ENCODE data around the gene NHP2.
"Not testable (repeated sequence)": the region's sequence is repeated elsewhere in the genome, so short reads cannot be mapped to it uniquely, and the experiment has no call there.

NHP2 gene

GRCh38 chr5:178153530-178154340 lies at the start of gene NHP2:
Gene NHP2 (minus strand): TSS chr5:178153885. CDS start chr5:178153817, 68 bp downstream.
- DNase-seq (ENCODE audit: low spot score), result peak; percentile 99

DNA sequence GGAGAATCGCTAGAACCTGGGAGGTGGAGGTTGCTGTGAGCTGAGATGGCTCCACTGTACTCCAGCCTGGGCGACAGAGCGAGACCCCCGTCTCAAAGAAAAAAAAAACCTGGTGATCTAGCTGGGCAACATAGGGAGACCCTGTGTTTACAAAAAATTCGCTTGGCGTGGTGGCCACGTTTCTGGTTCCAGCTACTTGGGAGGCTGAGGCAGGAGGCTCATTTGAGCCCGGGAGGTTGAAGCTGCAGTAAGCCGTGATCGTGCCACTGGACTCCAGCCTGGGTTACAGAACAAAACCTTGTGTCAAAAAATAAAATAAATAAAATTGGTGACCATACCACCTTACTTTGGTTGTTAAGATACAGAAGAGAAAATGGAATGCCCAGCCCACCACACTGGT lies 48.9 kb upstream of the NHP2 start:
- no peak for DNase-seq (ENCODE audit: low spot score)

DNA sequence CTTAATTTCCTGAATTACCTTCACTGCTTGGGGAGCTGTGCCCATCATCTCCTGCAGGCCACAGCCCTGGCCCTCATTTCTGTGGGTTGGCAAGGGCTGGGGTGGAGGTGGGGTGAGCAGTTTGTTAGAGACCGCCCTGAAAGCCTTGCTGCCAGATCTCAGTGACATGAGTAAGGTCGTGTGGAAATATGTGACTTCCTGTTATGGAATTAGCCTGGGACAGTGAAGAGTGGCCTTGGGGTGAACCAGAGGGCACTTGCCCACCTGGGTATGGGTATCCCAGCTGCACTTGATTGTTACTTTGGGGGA lies 48.2 kb upstream of the NHP2 start:
- no peak for DNase-seq (ENCODE audit: low spot score)

DNA sequence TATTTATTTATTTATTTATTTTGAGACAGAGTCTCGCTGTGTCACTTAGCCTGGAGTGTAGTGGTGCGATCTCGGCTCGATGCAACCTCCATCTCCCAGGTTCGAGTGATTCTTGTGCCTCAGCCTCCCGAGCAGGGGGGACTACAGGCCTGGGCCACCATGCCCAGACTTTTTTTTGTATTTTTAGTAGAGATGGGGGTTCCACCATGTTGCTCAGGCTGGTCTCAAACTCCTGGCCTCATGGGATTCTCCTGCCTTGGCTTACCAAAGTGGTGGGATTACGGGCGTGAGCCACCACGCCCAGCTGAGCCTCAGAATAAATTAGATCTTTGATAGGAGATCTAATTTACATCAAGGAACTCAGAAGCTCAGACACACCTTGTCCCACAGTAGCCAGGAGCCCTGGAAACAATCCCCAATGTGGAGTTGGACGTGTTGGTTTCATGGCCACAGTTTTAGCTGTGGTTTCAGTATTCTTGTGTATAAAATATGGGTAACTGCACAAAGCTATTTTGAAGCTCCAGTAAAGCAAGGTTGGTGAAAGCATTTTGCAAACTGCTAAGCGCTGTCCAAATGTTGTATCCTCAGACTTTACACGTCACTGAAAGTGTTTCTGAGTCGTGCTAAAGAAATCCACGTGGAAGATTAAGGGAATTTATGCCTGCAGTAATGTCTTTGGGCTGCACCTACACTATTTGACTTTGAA lies 47.7 kb upstream of the NHP2 start:
- DNase-seq (ENCODE audit: low spot score), result no peak

DNA sequence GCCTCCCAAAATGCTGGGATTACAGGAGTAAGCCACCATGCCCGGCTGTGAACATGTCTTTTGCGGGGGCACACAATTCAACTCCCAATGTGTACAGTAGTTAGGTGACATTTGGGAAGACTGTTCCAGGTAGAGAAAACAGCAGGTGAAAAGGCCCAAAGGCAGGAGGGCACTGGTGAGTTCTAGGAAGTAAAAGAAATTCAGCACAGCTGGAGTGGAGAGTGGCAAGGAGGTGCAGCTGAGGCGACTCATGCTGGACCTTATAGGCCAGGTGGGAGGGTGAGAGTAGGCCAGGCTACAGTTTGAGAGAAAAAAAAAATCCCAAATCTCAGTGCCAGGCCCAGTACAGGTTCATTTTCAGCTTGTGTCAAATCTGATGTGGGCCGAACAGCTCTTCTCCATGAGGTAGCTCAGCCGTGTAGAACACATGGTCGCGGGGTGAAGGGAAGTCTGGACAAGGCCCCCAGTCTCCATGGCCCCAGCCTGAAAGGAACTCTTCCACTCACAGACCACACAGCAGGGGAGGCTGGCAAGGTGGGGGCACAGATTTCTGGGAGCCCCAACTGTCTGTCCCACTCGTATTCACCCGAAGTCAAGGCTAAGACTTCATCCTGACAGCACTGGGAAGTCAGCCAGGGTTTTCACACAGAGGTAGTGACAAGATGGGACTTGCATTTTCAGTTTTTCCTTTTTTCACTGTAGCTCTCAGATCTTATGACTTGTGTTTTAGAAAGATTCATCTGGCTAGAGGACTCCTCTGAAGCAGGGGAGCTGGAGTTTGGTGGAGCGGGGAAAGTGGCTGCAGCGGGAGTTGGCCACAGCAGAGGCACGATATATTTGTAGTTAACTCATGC lies 46.1 kb upstream of the NHP2 start:
- no peak for DNase-seq (ENCODE audit: low spot score)

DNA sequence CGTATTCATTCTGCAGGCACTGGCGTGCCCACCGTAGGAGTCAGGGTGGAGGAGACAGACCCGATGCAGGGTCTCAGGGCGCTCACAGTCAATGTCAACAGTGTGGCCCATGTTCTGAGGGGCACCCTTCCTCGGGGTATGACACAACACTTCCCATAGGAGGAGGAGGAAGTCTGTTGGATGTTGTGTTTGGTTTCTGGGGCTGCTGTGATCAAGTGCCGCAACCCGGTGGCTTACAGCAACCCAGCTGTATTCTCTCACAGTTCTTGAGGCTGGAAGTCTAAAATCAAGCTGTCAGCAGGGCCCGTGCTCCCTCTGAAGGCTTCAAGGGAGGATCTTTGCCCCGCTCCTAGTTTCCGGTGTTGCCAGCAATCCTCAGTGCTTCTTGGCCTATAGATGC lies 45.0 kb upstream of the NHP2 start:
- no peak for DNase-seq (ENCODE audit: low spot score)

GRCh38 chr5:178198151-178198550 lies 44.5 kb upstream of the NHP2 start:
- not testable (repeated sequence) for DNase-seq (ENCODE audit: low spot score)

GRCh38 chr5:178196986-178197385 lies 43.3 kb upstream of the NHP2 start:
- DNase-seq (ENCODE audit: low spot score), result no peak

DNA sequence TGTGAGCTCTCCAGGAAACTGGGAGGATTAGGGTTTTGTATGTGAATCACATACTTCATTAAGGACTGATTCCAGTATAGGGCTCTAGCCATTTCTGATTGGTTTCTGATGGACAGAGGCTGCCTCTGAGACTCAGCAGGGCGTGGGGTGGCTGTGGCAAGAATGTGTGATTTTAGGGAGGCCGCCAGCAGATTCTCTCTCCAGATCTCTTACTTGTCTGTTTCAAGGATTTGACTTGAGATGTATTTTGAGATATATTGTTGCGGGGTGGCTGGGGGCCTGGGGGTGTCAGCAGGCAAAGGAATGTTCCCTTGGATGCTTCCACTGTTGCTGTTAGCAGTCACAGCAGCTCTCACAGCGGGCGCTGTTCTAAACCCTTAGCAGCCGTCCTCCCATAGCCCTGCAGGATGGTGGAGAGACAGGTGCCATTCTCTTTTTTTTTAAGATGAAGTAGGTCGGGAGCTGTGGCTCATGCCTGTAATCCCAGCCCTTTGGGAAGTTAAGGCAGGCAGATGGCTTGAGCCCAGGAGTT lies 42.7 kb upstream of the NHP2 start:
- no peak for DNase-seq (ENCODE audit: low spot score)

DNA sequence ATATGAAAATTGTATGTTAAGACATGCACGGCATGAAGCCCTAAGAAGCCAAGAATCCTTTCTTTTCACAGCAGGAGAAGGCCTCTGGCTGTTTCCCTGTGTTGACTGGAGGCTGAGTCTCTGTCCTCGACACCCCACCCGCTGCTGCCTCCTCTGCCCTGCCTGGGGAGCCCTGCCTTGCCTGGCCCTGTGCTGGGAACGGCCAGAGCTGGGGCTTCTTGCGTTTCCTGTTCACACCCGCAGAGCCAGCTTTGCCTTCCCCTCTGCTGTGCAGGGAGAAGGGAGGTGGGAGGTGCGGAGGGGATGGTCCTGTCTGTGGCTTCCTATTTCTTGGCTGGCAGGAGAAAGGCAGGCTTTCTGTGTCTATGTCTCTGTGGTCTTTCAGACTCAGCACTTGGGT lies 40.3 kb upstream of the NHP2 start:
- DNase-seq (ENCODE audit: low spot score), result no peak

DNA sequence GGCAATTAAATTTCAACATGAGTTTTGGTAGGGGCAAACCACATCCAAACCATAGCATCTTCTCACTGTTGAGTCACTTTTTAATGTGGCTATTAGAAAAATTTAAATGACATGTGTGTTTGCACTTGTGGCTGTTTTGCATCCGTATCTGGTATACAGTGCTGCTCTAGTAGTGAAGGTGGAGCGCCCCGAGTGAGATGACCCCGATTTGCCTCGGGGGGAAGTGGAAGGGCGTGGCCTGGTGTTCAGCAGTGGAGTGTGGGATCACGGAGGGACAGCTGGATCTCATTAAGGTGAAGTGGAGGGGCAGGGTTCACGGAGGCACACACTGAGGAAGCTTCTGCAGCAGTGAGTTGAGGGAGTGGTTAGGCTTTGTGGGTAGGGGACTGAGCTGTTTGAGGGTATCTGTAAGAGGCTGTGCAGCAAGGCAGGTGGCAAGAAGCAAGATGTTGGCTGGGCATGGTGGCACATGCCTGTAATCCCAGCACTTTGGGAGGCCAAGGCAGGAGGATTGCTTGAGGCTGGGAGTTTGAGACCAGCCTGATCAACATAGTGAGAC lies 39.6 kb upstream of the NHP2 start:
- no peak for DNase-seq (ENCODE audit: low spot score)

DNA sequence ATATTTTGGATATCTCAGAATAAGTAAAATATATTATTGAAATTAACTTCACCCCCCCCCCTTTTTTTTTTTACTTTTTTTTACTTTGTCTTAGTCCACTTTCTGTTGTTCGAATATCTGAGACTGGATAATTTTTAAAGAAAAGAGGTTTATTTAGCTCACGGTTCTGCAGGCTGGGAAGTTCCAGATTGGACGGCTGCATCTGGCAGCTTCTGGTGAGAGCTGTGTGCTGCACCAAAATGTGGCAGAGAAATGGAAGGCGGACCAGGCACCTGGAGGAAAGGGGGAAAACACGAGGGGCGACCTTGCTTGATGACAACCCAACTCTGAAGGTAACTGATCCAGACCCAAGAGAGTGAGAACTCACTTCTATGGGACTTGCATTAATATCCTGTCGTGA lies 39.1 kb upstream of the NHP2 start:
- no peak for DNase-seq (ENCODE audit: low spot score)

DNA sequence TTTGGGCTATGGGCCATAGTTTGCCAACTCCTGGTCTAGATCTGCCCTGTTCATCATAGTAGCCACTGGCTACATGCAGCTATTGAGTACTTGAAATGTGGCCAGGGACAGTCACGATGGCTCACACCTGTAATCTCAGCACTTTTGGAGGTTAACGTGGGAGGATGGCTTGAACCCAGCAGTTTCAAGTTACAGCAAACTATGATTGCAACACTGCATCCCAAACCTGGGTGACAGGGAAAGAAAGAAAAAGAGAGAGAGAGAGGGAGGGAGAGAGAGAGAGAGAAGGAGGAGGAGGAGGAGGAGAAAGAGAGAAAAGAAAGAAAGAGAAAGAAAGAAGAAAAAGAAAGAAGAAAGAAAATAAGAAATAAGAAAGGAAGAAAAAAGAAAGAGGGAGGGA lies 38.6 kb upstream of the NHP2 start:
- no peak for DNase-seq (ENCODE audit: low spot score)

- DNase-seq (ENCODE audit: low spot score), result no peak
These were observed 38.0 kb upstream of the NHP2 start for GRCh38 chr5:178191661-178192060.

GRCh38 chr5:178189433-178189832 lies 35.7 kb upstream of the NHP2 start:
- no peak for DNase-seq (ENCODE audit: low spot score)

GRCh38 chr5:178187014-178187413 lies 33.3 kb upstream of the NHP2 start, which contains the start of gene GMCL2:
Gene GMCL2 (minus strand): TSS chr5:178187371. CDS start chr5:178187299, 72 bp downstream.
- no peak for DNase-seq (ENCODE audit: low spot score)

- no peak for DNase-seq (ENCODE audit: low spot score)
These were observed 32.7 kb upstream of the NHP2 start for GRCh38 chr5:178186427-178186826.

GRCh38 chr5:178182158-178182876 lies 28.6 kb upstream of the NHP2 start:
- no peak for DNase-seq (ENCODE audit: low spot score)

DNA sequence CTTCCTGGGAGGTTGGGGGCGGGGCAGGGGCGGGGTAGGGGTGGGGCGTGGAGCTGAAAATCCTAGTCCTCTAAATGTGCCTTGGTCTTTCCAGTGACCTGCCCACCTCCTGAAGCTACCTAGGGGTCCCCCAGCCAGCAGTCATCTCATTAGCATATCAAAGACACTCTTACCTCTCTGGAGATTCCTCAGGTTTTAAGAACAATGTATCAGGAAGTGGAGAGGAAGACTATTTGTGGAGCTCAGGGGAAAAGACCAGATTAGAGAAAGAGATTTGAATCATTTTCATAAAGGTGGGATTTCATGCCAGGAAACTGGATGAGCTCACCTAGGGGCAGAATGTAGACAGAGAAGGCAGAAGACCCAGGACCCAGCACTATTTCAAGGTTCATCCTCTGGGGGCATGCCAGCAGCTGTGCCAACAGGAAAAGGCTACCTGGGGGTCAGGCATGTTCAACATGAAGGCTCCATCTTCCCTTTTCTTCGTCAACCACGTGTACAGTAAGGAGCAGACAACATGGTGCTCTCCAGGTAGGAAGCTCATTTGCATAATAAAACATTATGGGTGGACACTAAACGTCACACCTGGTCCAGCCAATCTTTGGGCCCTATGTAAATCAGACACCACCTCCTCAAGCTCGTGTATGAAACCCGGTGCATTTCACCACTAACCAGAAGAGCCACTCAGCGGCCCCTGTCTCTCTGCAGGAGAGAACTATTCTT lies 26.6 kb upstream of the NHP2 start:
- no peak for DNase-seq (ENCODE audit: low spot score)

DNA sequence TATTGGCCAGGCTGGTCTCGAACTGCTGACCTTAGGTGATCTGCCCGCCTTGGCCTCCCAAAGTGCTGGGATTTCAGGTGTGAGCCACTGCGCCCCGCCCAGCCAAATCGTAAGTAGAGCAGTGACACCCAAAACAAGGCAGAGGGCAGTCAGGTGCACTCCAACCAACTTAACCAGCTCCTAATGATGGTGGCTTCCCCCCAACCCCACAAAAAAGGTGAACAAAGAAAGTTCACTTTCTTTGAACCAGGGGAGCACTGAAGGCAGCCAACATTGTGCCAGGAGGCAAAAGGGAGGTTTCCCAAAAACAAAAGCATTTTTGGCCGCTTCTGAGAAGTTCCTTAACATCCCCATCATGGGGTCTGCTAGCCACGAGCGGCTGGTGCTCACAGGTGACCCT lies 23.9 kb upstream of the NHP2 start:
- no peak for DNase-seq (ENCODE audit: low spot score)

GRCh38 chr5:178176791-178177190 lies 23.1 kb upstream of the NHP2 start:
- no peak for DNase-seq (ENCODE audit: low spot score)

Data from SW480 (cell line).